Measurements from ENCODE around the gene CPEB3. TPM values are rescaled to one million over a fixed set of nuclear protein-coding genes. Genes with fewer than 3 reads are reported as not detected.

Gene CPEB3
- total RNA-seq, 1 donor from 2014 or later, result 1.6 TPM

DNA sequence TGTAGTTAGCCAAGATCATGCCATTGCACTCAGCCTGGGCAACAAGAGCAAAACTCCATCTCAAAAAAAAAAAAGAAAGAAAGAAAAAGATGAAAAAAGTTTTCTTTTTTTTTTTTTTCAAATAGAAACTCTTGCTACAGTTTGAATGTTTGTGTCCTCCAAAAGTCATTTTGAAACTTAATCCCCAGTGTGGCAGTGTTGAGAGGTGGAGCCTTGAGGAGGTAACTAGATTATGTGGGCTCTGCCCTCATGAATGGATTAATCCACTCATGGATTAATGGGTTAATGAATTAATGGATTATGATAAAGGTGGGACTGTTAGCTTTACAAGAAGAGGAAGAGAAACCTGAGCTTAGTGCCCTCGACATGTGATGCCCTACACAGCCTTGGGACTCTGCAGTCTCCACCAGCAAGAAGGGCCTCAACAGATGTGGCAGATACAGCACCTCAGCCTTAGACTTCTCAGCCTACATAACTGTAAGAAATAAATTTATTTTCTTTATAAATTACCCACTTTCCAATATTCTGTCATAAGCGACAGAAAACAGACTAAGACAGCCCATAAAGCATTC, 25.1 kb downstream of the CPEB3 start:
- Mint-ChIP-seq H3K4me1 (no peaks in the 10 kb centered on the region), H3K36me3 (ENCODE audit: low read depth) (no peaks in the 10 kb centered on the region), H3K27ac (ENCODE audit: unreplicated experiment) (no peak overlapping the region), H3K9me3 (no peaks in the 10 kb centered on the region), H3K27me3 (ENCODE audit: low read depth) (no peaks in the 10 kb centered on the region), H3K4me3 (no peak overlapping the region)
- no peak for DNase-seq (ENCODE audit: low read depth, low spot score)
- TF ChIP-seq, protein P1, sequence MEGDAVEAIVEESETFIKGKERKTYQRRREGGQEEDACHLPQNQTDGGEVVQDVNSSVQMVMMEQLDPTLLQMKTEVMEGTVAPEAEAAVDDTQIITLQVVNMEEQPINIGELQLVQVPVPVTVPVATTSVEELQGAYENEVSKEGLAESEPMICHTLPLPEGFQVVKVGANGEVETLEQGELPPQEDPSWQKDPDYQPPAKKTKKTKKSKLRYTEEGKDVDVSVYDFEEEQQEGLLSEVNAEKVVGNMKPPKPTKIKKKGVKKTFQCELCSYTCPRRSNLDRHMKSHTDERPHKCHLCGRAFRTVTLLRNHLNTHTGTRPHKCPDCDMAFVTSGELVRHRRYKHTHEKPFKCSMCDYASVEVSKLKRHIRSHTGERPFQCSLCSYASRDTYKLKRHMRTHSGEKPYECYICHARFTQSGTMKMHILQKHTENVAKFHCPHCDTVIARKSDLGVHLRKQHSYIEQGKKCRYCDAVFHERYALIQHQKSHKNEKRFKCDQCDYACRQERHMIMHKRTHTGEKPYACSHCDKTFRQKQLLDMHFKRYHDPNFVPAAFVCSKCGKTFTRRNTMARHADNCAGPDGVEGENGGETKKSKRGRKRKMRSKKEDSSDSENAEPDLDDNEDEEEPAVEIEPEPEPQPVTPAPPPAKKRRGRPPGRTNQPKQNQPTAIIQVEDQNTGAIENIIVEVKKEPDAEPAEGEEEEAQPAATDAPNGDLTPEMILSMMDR (conservative IDR thresholded peaks at IDR 0.05), result no peak

GRCh38 chr10:92264249-92264648, 26.6 kb downstream of the CPEB3 start:
- H3K36me3 Mint-ChIP-seq (ENCODE audit: low read depth), result no peaks in the 10 kb centered on the region
- H3K4me1 Mint-ChIP-seq, result no peaks in the 10 kb centered on the region
- no peaks in the 10 kb centered on the region for H3K27me3 Mint-ChIP-seq (ENCODE audit: low read depth)
- H3K9me3 Mint-ChIP-seq, result no peaks in the 10 kb centered on the region
- H3K27ac Mint-ChIP-seq (ENCODE audit: unreplicated experiment), result peak overlapping the region; percentile 57
- H3K4me3 Mint-ChIP-seq, result no peak overlapping the region
- DNase-seq (ENCODE audit: low read depth, low spot score), result no peak
- TF ChIP-seq, protein P1 (conservative IDR thresholded peaks at IDR 0.05), result no peak

DNA sequence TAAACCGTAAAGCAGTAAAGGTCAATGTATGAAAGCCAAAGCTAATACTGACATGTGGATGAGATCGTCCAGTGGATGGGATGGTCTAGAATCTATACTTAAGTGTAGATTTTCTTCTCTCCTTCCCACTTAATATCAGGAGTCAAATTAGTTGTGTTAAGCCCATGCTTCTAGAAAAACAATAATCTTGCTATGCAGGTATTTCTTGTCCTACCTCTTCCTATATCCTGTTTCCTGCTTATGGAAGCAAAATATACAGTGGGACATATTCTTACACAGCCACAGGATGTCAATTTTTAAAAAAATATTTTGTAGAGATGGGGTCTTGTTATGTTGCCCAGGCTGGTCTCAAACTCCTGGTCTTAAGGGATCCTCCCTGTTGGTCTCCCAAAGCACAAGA, 27.5 kb downstream of the CPEB3 start:
- TF ChIP-seq, protein P1 (conservative IDR thresholded peaks at IDR 0.05), result no peak
- no peaks in the 10 kb centered on the region for H3K4me1 Mint-ChIP-seq
- no peaks in the 10 kb centered on the region for H3K36me3 Mint-ChIP-seq (ENCODE audit: low read depth)
- no peaks in the 10 kb centered on the region for H3K27me3 Mint-ChIP-seq (ENCODE audit: low read depth)
- DNase-seq (ENCODE audit: low read depth, low spot score), result no peak
- no peak overlapping the region for H3K4me3 Mint-ChIP-seq
- H3K27ac Mint-ChIP-seq (ENCODE audit: unreplicated experiment), result no peak overlapping the region
- no peaks in the 10 kb centered on the region for H3K9me3 Mint-ChIP-seq

DNA sequence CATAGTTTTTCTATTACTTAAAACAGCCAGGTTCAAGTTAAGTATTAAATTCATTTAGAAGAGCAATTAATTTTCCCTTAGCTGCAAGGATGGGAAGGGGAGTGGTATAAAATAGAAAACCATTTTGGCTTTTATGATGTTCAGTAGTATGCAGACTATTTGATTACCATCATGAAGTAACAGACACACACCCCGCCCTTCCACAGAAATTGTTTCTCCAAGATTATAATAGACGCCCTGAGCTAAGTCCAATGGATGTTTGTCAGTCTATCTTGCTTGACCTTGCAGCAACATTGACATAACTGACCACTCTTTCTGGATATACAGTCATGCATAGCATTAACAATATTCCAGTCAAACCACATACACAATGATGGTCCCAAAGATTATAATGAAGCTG, 42.3 kb downstream of the CPEB3 start:
- no peak overlapping the region for H3K27ac Mint-ChIP-seq (ENCODE audit: unreplicated experiment)
- no peaks in the 10 kb centered on the region for H3K27me3 Mint-ChIP-seq (ENCODE audit: low read depth)
- no peaks in the 10 kb centered on the region for H3K36me3 Mint-ChIP-seq (ENCODE audit: low read depth)
- TF ChIP-seq, protein P1 (conservative IDR thresholded peaks at IDR 0.05), result no peak
- H3K4me3 Mint-ChIP-seq, result no peak overlapping the region
- no peaks in the 10 kb centered on the region for H3K9me3 Mint-ChIP-seq
- peaks cover under 1% of the 10 kb centered on the region for H3K4me1 Mint-ChIP-seq
- DNase-seq (ENCODE audit: low read depth, low spot score), result no peak

GRCh38 chr10:92244796-92245195, 46.1 kb downstream of the CPEB3 start:
- Mint-ChIP-seq H3K9me3 (no peaks in the 10 kb centered on the region), H3K27ac (ENCODE audit: unreplicated experiment) (no peak overlapping the region), H3K4me1 (peaks cover 24% of the 10 kb centered on the region), H3K4me3 (no peak overlapping the region), H3K36me3 (ENCODE audit: low read depth) (no peaks in the 10 kb centered on the region), H3K27me3 (ENCODE audit: low read depth) (peaks cover 22% of the 10 kb centered on the region)
- no peak for DNase-seq (ENCODE audit: low read depth, low spot score)
- TF ChIP-seq, protein P1 (conservative IDR thresholded peaks at IDR 0.05), result no peak

All from neural crest cell (in vitro differentiated cells).